Fibroblast of upper back skin (primary cell): ENCODE data around the gene DYNC2I2.

Experiments used
- DNase-seq: peaks from one replicate; pipeline ENCODE4 v3.0.0-alpha.2; 2013

Gene DYNC2I2

DNA sequence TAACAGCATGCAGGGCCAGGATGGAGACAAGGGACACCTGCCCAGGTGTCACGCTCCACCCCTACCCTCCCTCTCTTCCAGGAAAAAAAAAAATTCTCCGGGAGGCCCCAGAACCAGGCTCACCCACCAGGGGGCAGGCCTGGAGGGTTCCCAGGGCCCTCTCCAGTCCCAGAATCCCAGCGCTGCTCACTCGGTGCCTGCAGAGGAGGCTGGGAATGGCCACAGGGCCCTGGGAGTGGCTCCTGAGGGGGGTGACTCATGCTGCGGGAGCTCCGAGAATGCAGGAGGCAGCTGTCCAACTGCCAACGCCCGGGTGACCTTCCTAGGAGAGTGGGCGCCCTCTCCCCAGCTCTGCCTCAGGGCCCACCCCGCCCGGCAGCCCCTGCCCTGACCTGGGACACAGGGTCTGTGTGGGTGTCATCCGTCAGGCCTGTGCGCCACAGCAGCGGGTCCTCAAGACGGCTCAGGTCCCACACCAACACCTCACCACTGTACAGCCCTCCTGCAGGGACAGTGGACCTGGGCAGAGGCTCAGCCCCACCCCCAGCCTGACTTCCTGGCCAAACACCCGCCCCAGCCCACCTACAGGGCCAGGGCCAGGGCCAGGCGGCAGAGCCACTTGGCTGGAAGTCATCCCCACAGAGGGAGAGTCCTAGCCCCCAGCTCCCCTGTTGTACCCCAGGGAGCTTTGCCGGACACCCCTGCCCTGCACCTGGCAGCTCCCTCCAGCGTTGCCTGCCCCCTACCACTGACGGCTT is 21.2 kb downstream of the DYNC2I2 start:
- DNase-seq: peak; percentile 97

DNA sequence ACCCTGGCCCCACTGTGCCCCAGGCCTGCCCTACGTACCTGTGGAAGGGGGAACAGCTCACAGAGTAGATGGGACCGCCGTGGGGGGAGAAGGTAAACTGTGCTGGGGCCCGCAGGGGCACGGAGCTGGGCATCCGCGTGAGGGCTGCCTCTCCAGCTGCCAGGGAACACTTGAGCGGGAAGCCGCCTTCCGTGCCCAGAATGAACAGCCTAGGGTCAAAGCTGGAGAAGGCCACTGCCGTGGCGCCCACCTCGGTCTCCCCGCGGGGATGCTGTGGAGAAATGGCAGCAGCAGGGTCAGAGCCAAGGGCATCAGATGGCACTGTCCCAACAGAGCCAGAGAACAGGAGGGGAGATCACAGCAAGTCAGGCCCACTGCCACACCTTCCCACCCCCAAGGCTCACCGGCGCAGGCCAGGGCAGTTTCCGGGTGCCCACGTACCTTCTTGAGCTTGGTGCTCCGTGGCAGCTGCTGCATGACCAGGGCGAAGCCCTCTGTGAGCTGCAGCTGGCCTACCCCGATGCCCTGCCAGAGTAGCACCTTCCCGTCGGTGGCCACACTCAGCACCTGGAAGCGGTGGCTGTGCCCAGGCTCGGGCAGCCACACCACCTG is 21.9 kb downstream of the DYNC2I2 start:
- no peak for DNase-seq

DNA sequence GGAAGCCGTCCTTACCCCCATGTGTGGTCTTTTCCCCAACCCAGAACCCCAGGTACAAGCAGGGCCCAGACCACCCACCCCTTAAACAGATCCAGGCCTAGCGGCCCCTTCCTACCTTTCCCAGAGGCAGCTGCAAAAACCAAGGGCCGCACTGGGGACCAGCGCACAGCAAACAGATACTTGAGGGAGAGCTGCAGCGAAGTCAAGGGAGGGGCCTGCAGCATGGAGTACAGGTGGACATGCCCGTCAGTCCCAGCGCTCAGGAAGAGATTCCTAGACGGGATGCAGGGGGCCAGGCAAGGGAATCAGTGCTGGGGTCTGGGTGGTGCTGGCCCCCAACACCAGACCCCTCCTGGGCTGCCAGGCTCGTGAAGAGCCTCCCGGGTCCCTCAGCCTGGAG is 22.5 kb downstream of the DYNC2I2 start:
- no peak for DNase-seq

GRCh38 chr9:128633601-128634000 is 23.0 kb downstream of the DYNC2I2 start:
- DNase-seq: no peak

- DNase-seq: no peak
These were observed 23.6 kb downstream of the DYNC2I2 start for GRCh38 chr9:128633057-128633456.

- no peak for DNase-seq
These were observed 24.2 kb downstream of the DYNC2I2 start for GRCh38 chr9:128632486-128632885.

- DNase-seq: no peak
These were observed 24.6 kb downstream of the DYNC2I2 start for GRCh38 chr9:128632066-128632465.

- no peak for DNase-seq
These were observed 25.0 kb downstream of the DYNC2I2 start for GRCh38 chr9:128631636-128632035.

DNA sequence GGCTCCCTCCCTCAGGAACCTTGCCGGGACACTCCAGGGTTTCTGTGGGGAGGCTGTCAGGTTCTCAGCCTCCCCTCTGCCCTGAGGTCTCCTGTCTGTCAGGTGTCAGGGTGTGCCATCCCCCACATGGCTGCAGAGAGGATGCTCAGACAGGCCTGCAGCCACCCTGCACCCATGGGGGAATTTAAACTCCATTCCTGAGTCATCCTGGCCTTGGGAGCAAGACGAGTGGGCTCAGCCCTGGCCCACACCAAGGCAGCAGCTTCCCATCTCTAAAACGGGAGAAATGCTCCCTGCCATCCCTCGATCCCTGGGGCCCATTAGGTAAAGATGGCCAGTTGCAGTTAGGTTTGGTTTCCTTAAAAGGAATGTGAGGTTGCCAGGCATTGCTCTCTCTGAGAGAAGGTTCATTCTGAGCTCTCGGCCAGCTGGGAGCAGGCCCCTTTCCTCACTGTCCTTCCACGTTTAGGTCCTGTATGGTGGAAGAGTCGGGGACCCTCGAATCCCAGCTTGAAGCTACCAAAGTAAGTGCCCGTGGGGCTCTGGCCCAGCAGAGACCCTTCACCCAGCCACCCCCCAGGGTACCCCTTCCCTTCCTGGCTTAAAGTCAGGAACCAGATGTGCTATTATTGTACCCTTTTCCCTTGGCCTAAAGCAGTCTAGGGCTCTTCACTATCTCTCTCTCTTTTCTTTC is 26.6 kb downstream of the DYNC2I2 start:
- no peak for DNase-seq

DNA sequence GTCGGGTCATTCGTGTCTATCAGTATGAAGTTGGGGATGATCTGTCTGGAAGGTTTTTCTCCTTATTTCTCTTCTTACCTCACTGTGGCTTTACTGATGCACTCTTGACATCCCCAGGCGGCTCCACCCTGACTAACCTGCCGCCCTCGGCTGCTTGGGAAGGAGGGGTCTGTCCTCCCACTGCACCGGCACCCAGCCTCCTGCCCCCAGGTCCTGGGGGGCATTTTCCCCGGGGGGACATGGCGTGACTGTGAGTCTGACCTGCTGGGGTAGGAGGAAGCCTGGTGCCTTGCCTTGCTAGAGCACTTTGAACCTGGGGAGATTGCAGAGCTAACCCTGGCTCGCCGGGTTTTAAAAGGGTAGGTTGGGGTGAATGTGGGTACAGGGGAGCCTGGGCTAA is 27.5 kb downstream of the DYNC2I2 start:
- DNase-seq: no peak

DNA sequence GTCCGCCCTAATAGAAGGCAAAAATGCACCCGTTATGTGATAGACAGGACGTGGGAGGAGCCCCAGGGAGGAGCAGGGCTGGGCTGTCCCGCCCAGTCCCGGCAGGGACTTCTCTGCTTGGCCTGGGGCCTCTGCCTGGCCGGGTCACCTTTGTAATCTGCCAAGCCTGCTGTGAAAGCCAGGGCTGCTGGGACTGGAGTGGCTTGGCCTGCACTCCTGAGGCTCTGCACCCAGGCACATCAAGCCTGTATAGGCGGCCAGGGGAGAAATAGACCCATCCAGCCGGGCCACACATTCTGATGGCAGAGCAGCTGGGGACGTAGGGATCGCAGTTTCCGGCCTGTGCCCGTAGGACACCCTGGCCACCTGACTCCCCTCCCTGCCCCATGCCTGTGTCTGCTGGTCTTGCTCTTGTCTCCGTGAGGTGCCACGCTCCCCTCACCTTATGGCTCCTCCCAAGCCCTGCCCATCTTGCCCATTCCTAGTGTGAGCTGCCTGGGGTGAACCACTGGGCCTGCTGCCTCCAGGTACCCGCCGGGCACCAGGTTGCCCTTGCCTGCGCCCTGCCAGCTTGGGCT is 28.1 kb downstream of the DYNC2I2 start:
- no peak for DNase-seq

DNA sequence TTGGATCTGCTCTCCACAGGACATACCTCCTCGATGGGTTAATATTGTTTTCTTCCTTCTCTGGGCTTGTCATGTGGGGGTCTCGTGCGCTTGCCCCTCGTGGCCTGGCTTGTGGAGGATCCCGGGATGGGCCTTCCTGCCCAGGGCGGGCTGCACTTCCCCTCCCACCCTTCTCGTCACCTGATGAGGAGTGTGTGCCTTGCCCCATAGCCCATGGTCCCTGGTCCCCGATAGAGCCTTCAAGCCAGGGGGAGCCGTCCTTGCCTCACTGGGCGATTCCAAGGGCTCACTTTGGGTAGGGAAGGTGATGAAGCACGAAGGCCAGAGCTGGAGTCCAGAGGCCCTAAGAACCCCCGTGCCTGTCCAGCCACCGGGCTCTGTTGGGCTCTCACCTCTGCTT is 28.7 kb downstream of the DYNC2I2 start:
- DNase-seq: no peak

GRCh38 chr9:128627127-128627715 is 29.4 kb downstream of the DYNC2I2 start:
- DNase-seq: no peak

DNA sequence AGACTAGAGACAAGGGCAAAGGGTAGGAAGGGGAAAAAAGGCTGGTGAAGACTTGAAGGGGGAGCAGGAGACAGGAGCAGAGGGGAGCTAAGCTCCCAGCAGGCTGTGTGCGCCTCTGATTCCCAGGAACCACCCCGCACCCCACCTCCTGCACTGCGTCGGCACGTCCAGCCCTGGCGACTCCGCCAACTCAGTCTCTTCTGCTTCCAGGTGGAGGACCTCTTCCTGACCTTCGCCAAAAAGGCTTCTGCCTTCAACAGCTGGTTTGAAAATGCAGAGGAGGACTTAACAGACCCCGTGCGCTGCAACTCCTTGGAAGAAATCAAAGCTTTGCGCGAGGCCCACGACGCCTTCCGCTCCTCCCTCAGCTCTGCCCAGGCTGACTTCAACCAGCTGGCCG is 30.5 kb downstream of the DYNC2I2 start:
- no peak for DNase-seq

GRCh38 chr9:128625391-128626146 is 31.1 kb downstream of the DYNC2I2 start:
- DNase-seq: no peak

DNA sequence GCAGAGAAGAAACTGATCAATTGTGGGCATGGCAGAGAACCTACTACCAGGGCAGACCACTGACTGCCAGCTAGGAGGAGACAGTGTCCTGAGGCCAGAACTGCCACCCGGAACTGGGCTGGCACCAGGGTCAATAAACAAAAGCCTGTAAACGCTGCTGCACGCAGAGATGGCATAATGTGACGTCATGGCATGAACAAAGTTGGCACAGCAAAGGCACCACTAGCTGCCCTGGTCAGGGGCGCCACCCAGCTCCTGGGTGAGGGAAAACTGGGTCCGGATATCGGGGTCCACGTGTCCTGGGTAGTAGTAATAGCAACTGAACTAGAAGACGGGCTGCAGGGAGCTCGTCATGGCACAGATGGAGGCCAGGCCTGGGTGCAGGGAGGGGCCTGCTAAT is 32.1 kb downstream of the DYNC2I2 start:
- no peak for DNase-seq

DNA sequence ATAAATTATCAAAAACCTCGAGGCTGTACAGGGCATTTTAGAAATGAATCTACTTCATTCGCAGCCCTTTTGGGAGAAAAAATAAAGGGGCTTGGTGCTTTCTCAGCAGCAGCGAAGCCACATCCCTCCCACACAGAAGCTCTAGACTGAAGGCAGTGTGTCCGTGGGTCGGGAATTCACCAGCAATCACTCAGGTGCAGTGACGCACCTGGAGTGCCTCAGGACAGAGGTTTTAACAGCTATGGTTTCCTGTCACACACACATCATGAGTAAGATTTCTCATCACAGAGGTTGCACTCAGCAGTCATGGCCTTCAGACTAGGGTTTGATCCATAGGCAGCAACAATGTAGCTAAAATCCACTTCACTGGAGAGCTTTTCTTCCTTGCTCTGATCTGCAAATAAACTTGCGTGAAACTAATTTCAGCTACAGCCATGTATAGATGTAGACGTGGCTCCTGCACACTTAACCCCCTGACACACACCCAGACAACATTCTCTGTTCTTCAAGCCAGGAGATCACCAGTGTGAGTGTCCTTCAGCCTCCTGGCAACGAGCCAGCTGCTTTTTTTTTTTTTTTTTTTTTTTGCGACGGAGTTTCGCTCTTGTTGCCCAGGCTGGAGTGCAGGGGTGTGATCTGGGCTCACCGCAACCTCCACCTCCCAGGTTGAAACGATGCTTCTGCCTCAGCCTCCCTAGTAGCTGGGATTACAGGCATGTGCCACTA is 34.8 kb downstream of the DYNC2I2 start:
- DNase-seq: no peak

DNA sequence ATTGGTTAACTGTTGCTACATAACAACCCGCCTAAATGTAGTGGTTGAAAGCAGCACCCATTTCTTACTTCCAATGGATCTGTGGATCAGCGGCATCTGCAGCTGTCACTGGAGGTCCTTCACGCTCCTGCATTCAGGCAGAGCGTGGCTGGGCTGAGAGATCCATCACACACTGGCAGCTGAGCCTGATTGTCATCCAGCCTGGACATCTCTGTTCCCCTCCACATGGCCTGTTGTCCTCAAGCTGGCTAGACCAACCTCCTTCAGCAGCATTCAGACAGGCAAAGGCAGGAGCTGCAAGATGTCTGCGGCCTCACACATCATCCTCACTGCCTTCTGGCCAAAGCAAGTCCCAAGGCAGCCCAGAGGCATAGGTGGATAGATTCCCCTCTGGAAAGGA is 36.9 kb downstream of the DYNC2I2 start:
- no peak for DNase-seq

DNA sequence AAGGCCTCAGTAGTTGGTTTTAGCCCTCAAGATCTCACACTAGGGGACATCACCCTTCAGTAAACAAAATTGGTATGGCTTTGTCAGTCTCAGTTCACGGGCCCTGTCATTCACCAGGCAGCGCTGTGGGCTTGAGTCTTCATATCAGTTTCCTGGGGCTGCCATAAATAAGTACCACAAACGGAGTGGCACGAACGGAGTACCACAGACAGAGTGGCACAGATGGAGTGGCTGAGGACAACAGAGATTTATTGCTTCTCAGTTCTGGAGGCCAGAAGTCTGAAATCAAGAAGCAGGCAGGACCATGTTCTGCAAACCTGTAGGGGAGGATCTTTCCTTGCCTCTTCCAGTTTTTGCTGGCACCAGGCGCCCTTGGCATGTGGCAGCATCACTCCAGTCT is 37.5 kb downstream of the DYNC2I2 start:
- no peak for DNase-seq

DNA sequence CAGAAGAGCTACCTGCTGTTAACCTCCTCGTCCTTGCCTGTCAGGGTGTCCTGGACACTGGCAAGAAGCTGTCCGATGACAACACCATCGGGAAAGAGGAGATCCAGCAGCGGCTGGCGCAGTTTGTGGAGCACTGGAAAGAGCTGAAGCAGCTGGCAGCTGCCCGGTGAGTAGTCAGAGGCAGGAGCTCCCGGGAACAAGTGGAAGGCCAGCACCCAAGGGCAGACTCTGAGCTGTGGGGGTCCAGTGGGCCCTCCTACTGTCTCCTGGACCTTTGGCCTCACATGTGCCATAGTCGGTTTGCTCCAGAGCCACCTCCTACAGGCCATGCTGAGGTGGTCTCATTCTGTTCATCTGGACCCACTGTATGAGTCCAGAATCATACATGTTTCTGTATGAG is 38.7 kb downstream of the DYNC2I2 start:
- DNase-seq: no peak

GRCh38 chr9:128615571-128615970 is 41.1 kb downstream of the DYNC2I2 start:
- DNase-seq: no peak

GRCh38 chr9:128614728-128615127 is 41.9 kb downstream of the DYNC2I2 start:
- no peak for DNase-seq
